Left cardiac atrium (tissue), 4 donors: Measurements from ENCODE around the gene CLSTN2. TPM values are rescaled to one million over a fixed set of nuclear protein-coding genes. Genes with fewer than 3 reads are reported as not detected.

Experiments used
- ATAC-seq, 2 donors: fragments of 200-7000 bp; cut with Tn5 transposase; one replicate each; pipeline ENCODE4 v1.9.1; 2020; ENCODE audit warnings: mild to moderate bottlenecking in 2 of 2, moderate library complexity in 2 of 2
- DNase-seq: peaks from one replicate; pipeline ENCODE4 v3.0.0-alpha.2; 2020
- intact Hi-C, 2 donors: fragments of 100-400 bp; cut with DNase I; formaldehyde crosslinking; loops; one replicate each; pipeline versions ENCODE4 v1.14.1 to v1.15.1; 2022 to 2023
- total RNA-seq, 2 donors: library from RNA; stranded (reverse); fragmentation: NEBNext Ultra II Directional; extraction: Animal tissue kit (Norgen Biotek cat#: 25700); gene quantifications; one replicate each; pipeline ENCODE4 v1.2.1, GENCODE V29; 2021
- donor health status: DM: no; HTN: yes; CAD: no.
- donor health status: DM: no; HTN: yes; CAD: no; lungs with severe emphysema.
- donor health status: DM: yes; HTN: yes; CAD: no.
- donor health status: Dilated cardiomyopathy.

CLSTN2 gene
- total RNA-seq, 2 donors from 2014 or later = 22.9 to 26.6 TPM

DNA sequence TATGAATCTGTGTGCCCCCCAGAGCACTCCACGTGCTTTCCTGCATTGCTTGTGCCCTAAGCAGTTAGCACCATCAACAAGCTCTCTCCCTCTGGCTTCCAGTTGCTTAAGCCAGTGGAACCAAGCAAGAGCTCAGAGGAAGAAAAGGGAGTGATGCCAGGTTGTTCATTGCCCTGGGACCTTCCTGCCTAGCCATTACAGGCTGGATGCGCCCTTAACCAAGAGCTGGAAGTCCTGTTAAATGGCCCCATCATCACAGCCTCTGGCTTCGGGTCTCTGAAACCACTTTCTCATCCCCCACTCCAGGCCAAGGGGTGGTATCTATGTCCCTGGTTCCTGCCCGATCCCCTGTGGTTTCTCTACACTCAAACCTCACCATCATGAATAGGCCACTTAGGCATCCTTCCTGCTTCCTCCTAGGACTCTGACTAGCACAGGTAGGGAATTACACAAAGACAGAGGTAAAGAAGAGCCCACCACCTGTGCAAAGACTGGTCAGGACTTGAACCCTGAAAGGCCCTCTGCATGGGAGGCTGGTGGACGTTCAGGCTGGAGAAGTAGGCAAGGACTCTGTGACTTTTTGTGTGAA is 433.3 kb downstream of the CLSTN2 start:
- ATAC-seq (no peak), DNase-seq (no peak)
- intact Hi-C loops = no loop called here

DNA sequence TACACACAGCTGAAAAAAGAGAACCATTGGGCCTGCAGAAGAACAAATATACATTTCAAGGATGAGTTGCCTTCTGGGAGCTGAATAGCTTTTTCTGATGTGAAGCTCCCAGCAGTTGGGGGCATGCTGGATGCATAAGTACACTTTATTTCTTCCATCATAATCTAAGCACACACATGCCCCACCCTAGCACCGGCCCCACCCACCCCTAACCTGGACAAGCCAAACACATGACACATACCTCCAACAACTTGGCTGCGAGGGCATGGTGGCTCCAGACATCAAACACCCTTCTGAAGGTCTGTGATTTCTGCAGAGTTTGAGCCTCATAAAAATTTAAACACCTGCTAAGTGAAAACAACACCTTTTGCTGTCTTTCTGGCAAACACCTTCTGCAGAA is 435.7 kb downstream of the CLSTN2 start:
- DNase-seq (no peak), ATAC-seq (no peak)
- intact Hi-C loops = no loop called here

GRCh38 chr3:140373234-140373633 is 438.2 kb downstream of the CLSTN2 start:
- DNase-seq (no peak), ATAC-seq (no peak)
- intact Hi-C loops = no loop called here

DNA sequence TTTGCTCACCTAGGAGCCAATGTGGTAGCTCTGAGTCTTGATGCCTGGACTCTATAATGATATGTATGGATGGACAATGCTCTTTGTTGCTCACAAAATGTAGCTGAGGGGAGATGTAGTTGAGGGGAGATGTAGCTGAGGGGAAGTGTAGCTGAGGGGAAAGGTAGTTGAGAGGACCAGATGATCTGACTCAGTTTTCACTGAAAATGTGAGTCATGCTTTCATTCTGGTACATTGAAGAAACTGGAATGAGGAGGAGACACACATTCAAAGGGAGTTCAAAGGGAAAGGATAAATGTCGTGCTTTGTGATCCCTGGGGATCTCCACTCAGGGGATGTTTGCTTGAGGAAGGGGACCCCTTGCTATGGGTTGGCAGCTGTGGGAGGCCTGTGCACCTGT is 440.0 kb downstream of the CLSTN2 start:
- intact Hi-C loops = no loop called here
- DNase-seq (no peak), ATAC-seq (no peak)

GRCh38 chr3:140376136-140376889 is 441.3 kb downstream of the CLSTN2 start:
- no peak for DNase-seq
- intact Hi-C loops = no loop called here
- ATAC-seq = no peak

DNA sequence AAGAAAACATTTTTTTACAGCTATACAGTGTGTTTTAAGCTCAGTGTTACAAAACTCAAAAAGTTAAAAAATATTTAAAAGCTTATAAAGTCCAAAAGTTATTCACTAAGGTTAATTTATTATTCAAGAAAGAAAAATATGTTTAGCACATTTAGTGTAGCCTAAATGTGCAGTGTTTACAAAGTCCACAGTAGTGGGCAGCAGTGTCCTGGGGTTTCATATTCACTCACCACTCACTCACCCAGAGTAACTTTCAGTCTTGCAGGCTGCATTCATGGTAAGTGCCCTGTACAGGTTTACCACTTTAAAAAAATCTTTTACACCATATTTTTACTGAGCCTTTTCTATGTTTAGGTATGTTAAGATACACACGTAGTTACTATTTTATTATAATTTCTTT is 442.7 kb downstream of the CLSTN2 start:
- intact Hi-C loops = no loop called here

DNA sequence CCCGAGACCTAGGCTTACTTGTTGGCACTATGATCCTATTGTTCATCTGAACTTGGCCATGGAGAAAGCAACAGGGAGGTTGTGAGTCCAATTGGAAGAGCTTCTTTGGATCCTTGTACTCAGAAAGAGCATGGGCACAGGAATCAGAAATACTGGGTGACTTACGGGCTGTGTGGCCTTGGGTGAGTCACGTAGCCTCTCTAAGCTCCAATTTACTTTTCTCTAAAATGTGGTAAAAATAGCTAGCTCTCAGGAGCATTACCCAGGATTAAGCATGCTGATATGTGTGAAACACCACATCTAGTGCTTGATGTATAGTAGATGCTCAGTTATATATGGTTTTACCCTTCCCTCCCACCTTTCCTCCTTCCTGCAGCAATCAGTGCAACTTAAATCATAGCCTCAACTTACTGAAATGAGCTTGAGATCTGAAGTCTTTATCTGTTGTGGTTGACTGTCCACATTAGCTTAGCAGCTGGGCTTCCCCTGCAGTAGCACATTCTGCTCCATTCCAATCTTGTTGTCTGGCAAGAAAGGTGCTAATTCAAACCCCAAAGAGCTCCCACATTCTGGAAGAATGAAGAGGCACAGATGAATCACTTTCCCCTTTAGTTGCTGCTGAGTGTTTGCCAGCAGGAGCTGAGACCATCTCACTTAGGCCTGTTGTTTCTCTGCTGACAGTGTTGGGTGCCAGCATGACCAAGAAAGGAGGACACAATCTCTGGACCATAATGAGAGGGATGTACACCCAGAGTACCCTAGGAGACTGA is 443.8 kb downstream of the CLSTN2 start:
- no peak for DNase-seq
- intact Hi-C loops = no loop called here
- ATAC-seq = peak in 1 of 2 donors; percentile 74

More for the DNA sequence above, 442.7 kb downstream of the CLSTN2 start:
- ATAC-seq (no peak), DNase-seq (no peak)

DNA sequence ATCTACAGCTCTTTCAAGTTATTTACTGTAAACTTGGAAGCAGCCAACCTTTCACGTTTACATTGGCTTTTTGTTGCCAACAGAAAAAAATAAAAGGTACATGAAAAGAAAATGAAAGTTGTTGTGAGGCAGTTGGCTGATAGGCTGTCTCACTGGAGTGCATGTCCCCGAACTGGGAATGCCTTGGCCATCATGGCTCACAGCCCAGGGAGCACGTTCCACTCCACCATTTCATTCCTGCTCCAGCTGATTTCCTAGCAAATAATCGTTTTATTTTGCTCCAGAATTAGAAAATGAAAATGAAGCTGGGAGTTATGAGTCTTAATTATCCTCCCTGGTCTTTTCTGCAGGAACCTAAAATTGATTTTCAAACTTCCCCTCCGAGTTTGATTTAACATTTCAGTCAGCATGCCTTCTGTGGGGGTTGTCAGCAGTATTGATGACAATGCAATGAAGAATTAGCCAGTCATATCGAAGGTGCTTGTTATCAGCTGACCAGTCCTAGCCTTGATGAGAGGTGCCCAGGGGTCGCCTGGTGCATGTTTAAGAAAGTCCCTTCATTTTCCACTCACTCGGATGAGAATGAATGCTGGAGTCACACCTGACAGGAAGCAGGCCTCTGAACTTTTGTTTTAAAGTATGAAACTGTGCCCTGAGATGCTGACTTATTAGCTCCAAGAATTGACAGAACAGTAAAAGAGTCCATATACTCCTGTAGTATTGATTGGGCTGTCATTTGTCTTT is 449.2 kb downstream of the CLSTN2 start:
- ATAC-seq (peak in 1 of 2 donors; percentile 53), DNase-seq (no peak)
- intact Hi-C loops = no loop called here

- ATAC-seq (peak in 1 of 2 donors; percentile 12), DNase-seq (no peak)
- intact Hi-C loops = no loop called here
These were observed 449.9 kb downstream of the CLSTN2 start for GRCh38 chr3:140384876-140385275.

DNA sequence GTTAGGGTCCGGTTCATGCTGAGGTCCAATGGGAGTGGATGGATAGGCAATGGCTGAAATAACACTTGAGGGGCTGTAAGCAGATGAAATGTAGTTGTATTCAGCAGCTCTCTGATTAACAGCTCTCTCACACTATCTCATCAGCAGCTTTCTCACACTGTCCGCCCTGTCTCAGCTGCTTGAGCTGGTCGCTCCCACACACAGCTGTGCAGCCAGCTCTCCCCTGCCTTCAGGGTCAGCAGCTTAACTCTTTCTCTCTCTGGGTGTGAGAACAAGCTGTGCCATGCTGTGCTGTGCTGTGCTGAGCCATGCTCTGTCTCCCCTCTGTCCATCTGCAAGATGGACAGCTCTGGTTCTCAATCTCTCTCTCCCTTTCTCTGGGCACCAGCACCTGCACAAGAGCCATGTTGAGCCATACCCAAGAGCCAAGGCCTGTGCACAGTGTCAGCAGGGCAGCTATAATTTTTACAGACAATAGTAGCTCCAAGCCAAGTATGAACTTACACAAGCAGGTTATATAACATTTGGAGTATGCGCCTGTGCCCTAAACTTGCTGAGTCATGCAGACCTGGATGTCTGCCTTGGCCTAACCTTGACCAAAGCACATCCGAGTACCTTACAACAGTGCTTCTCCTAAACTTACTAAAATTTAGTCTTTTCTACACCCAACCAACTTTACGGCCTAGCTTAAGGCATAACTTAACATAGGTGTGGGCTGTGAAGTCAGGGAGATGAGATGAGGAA is 451.5 kb downstream of the CLSTN2 start:
- ATAC-seq (peak; percentile 66 to 94), DNase-seq (no peak)
- intact Hi-C loops = no loop called here

- no peak for ATAC-seq
- intact Hi-C loops = no loop called here
These were observed 452.3 kb downstream of the CLSTN2 start for GRCh38 chr3:140387244-140387643.

GRCh38 chr3:140388202-140388922 is 453.4 kb downstream of the CLSTN2 start:
- no peak for DNase-seq
- no peak for ATAC-seq
- intact Hi-C loops = no loop called here

More at GRCh38 chr3:140387244-140387643, 452.3 kb downstream of the CLSTN2 start:
- DNase-seq = no peak

DNA sequence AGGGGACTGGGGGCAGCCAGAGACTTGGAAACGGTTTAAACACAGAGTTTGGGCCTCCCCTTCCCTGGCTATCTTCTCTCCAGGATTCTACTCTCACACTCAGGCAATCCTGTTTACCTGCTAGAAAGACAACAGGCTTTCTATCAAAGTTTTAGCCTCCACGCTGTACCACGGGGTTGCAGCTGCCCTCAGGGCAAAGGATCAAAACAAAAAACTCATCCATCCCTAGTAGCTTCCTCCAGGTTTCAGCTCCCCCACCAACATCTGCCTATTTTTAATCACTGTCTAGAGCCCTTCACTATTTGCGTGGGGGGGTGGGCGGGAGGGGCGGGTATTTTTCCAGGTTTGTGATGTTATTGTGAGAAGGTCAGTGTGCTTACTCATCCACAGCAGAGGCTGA is 456.1 kb downstream of the CLSTN2 start:
- DNase-seq (no peak), ATAC-seq (no peak)
- intact Hi-C loops = no loop called here

GRCh38 chr3:140394488-140395133 is 459.6 kb downstream of the CLSTN2 start:
- ATAC-seq (no peak), DNase-seq (no peak)
- intact Hi-C loops = no loop called here

GRCh38 chr3:140395134-140396075 is 460.4 kb downstream of the CLSTN2 start:
- intact Hi-C loops = no loop called here
- ATAC-seq = peak; percentile 79 to 85

GRCh38 chr3:140396110-140396509 is 461.1 kb downstream of the CLSTN2 start:
- ATAC-seq (no peak), DNase-seq (no peak)
- intact Hi-C loops = no loop called here

More at GRCh38 chr3:140395134-140396075, 460.4 kb downstream of the CLSTN2 start:
- no peak for DNase-seq

DNA sequence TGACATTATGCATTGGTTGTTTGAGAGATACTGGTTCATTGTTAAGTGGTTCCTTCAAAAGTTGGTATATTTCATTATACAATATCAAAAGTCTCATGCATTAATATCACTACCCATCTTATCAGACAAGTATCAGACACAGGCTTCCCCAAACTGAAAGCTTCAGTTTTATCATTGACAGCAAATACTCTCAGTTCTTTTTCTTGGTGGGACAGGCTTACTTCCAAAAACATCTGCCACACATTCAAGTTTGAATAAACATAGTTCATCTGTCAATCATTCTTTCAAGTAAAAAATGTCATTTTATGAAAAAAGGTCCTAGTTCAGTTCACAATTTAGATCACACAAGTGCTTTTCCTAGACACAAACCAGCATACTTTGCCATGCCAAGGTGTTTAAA is 462.9 kb downstream of the CLSTN2 start:
- DNase-seq (no peak), ATAC-seq (no peak)
- intact Hi-C loops = no loop called here
